Fibroblast of lung (primary cell): Measurements from ENCODE around the gene PVR. TPM values are rescaled to one million over a fixed set of nuclear protein-coding genes. Genes with fewer than 3 reads are reported as not detected.

ENCODE experiments used
- DNase-seq, 2 donors: peaks; one replicate each; pipeline versions ENCODE4 v3.0.0 to v3.0.0-alpha.2; 2010; ENCODE audit warnings: low read depth in 2 of 2
- H2AFZ ChIP-seq: 2 replicates; pipeline ENCODE4 v1.5.1; 2012; ENCODE audit warnings: low read length, control low read depth, inconsistent platforms
- H3K27ac ChIP-seq: 2 replicates; pipeline ENCODE4 v1.5.1; 2011; ENCODE audit warnings: low read length, control low read depth; ENCODE audit not compliant: insufficient read depth
- H3K27me3 ChIP-seq: 2 replicates; pipeline ENCODE4 v1.5.1; 2011; ENCODE audit warnings: mild to moderate bottlenecking, low read length; ENCODE audit not compliant: control insufficient read depth, insufficient read depth
- H3K36me3 ChIP-seq: 2 replicates; pipeline ENCODE4 v1.5.1; 2011; ENCODE audit warnings: low read length; ENCODE audit not compliant: control insufficient read depth, insufficient read depth
- H3K4me1 ChIP-seq: 2 replicates; pipeline ENCODE4 v1.5.1; 2011; ENCODE audit warnings: low read length; ENCODE audit not compliant: control insufficient read depth, insufficient read depth; ENCODE audit errors: extremely low read depth
- H3K4me2 ChIP-seq: 2 replicates; pipeline ENCODE4 v1.5.1; 2011; ENCODE audit warnings: low read length, control low read depth; ENCODE audit not compliant: insufficient read depth; ENCODE audit errors: extremely low read depth
- H3K4me3 ChIP-seq, 4 experiments: fragments of 200-600 bp in 1 of 4; sonication (generic) in 1 of 4; replicated peaks in 1 of 4; 2 replicates each; pipeline ENCODE4 v1.5.1; 2011 to 2016; ENCODE audit warnings: low read length in 4 of 4, low read depth in 3 of 4, mild to moderate bottlenecking in 3 of 4, control low read depth in 2 of 4, inconsistent platforms in 1 of 4, mixed read lengths in 1 of 4; ENCODE audit not compliant: insufficient read depth in 1 of 4; ENCODE audit errors: control extremely low read depth in 1 of 4
- H3K79me2 ChIP-seq: 2 replicates; pipeline ENCODE4 v1.5.1; 2012; ENCODE audit warnings: mild to moderate bottlenecking, low read length, inconsistent platforms; ENCODE audit not compliant: control insufficient read depth, insufficient read depth
- H3K9ac ChIP-seq: 2 replicates; pipeline ENCODE4 v1.5.1; 2011; ENCODE audit warnings: mild to moderate bottlenecking, low read length, control low read depth; ENCODE audit not compliant: insufficient read depth
- H3K9me3 ChIP-seq: 2 replicates; pipeline ENCODE4 v1.5.1; 2012; ENCODE audit warnings: low read depth, low read length; ENCODE audit not compliant: control insufficient read depth, insufficient read depth
- H4K20me1 ChIP-seq: 2 replicates; pipeline ENCODE4 v1.5.1; 2011; ENCODE audit warnings: low read length; ENCODE audit not compliant: control insufficient read depth, insufficient read depth; ENCODE audit errors: extremely low read depth
- EZH2 ChIP-seq: IDR thresholded peaks from 2 replicates; pipeline ENCODE4 v1.5.1; 2012; ENCODE audit warnings: low read length, control low read depth, mild to moderate bottlenecking; ENCODE audit errors: missing control alignments
- polyA plus RNA-seq, 2 donors: library from polyadenylated mRNA; depleted of rRNA in 1 of 2; stranded (reverse) in 1 of 2; unstranded in 1 of 2; fragments of >200 nt; gene quantifications; 2 replicates each; pipeline ENCODE4 v1.2.1, GENCODE V29; 2011 to 2012; ENCODE audit warnings: missing spikeins in 1 of 2
- total RNA-seq: library from RNA; depleted of rRNA; stranded (reverse); fragments of >200 nt; gene quantifications from 2 replicates; pipeline ENCODE4 v1.2.1, GENCODE V29; 2014
- TF ChIP-seq, protein P1 (sequence below), 2 donors: IDR thresholded peaks in 1 of 2; conservative IDR thresholded peaks in 1 of 2; 1 replicate in 1 of 2; 2 replicates in 1 of 2; pipeline ENCODE4 v1.5.1; 2011 to 2012; ENCODE audit warnings: low read length in 2 of 2, control low read depth in 1 of 2, inconsistent platforms in 1 of 2, low read depth in 1 of 2, mild to moderate bottlenecking in 1 of 2

The PVR gene
- total and polyA plus RNA-seq, 2 donors (not counting 1 experiment from before 2014, with no cell fraction given): 229 to 230 TPM

DNA sequence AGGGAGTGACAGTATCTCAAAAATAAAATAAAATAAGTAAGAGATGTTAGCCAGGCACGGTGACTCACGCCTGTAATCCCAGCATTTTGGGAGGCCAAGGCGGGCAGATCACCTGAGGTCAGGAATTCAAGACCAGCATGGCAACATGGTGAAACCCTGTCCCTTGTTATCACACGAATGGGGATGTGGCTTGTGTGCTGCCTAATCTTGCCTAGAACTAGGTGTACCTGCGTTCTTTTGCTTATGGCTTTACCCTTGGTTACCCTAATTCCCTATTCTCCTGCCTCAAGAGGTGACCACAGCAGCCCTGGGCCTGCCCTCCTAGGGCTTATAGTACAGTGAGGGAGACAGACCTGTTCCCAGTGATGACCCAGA lies 6.3 kb upstream of the PVR start:
- Histone ChIP-seq H3K36me3 (no peaks in the 10 kb centered on the region), H3K27me3 (no peaks in the 10 kb centered on the region), H3K4me1 (peaks cover 13% of the 10 kb centered on the region), H3K27ac (no peak overlapping the region), H4K20me1 (no peaks in the 10 kb centered on the region), H3K4me3 (no peak overlapping the region), H2AFZ (no peak overlapping the region), H3K79me2 (no peaks in the 10 kb centered on the region), H3K9ac (no peak overlapping the region), H3K4me2 (no peak overlapping the region), H3K9me3 (no peaks in the 10 kb centered on the region)
- TF ChIP-seq, protein P1, sequence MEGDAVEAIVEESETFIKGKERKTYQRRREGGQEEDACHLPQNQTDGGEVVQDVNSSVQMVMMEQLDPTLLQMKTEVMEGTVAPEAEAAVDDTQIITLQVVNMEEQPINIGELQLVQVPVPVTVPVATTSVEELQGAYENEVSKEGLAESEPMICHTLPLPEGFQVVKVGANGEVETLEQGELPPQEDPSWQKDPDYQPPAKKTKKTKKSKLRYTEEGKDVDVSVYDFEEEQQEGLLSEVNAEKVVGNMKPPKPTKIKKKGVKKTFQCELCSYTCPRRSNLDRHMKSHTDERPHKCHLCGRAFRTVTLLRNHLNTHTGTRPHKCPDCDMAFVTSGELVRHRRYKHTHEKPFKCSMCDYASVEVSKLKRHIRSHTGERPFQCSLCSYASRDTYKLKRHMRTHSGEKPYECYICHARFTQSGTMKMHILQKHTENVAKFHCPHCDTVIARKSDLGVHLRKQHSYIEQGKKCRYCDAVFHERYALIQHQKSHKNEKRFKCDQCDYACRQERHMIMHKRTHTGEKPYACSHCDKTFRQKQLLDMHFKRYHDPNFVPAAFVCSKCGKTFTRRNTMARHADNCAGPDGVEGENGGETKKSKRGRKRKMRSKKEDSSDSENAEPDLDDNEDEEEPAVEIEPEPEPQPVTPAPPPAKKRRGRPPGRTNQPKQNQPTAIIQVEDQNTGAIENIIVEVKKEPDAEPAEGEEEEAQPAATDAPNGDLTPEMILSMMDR (conservative IDR thresholded peaks at IDR 0.05 in 1 of 2, IDR thresholded peaks at IDR 0.05 in 1 of 2; ENCODE audit: low read depth in 1 of 2, low read length in 2 of 2): no peak
- no peak for TF ChIP-seq EZH2
- DNase-seq: no peak

DNA sequence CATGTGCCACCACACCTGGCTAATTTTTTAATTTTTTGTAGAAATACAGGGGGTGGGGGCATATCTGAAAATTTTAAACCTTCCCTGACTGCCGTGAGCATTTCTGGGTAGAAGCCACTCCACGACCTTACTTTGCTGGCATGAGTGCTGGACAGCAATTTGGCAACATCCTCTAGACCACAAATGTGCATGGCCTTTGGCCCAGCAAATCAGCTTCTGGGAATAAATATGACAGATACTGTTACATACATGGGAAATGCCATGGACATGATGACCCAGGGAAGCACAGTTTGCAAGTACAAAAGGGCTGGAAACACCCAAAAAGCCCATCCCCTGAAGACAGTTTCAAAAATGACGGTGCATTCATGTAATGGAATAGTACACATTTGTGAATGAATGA lies 3.2 kb upstream of the PVR start:
- Histone ChIP-seq H2AFZ (no peak overlapping the region), H3K4me2 (peak overlapping the region; percentile 11), H4K20me1 (no peaks in the 10 kb centered on the region), H3K9me3 (no peaks in the 10 kb centered on the region), H3K36me3 (no peaks in the 10 kb centered on the region), H3K4me1 (peaks cover 13% of the 10 kb centered on the region), H3K79me2 (peaks cover 15% of the 10 kb centered on the region), H3K9ac (no peak overlapping the region), H3K27ac (no peak overlapping the region), H3K4me3 (no peak overlapping the region), H3K27me3 (no peaks in the 10 kb centered on the region)
- DNase-seq: peak; percentile 59 to 87
- TF ChIP-seq, protein P1 (conservative IDR thresholded peaks at IDR 0.05 in 1 of 2, IDR thresholded peaks at IDR 0.05 in 1 of 2; ENCODE audit: low read depth in 1 of 2, low read length in 2 of 2): no peak
- no peak for TF ChIP-seq EZH2

DNA sequence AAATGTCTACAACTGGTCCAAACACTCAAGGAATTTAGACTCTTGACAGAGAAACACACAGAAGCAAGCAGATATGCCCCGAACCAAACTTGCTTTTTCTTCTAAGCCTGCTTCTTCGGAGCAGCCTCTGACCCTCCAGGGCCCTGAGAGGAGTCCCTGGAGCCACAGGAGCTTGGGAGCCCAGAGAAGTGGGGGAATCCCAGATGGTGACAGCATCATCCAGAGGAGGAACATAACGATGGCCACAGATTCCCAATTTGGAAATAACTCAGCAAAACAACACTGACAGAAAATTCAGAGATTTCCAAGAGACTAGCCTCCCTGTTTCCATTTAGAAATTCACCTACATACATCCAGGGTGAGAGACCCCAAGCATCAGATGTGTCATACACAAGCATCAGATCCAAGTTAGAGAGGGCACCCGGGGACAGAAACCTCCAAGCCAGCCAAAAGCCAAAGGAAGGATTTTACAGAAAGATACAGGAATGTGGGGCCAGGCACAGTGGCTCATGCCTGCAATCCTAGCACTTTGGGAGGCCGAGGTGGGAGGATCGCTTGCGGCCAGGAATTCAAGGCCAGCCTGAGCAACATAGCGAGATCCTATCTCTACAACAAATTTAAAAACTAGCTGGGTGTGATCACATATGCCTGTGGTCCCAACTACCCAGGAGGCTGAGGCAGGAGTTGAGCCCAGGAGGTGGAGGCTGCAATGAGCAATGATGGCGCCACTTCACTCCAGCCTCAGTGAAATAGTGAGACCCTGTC lies 2.0 kb upstream of the PVR start:
- Histone ChIP-seq H2AFZ (no peak overlapping the region), H3K4me3 (no peak overlapping the region), H3K27ac (no peak overlapping the region), H3K9ac (no peak overlapping the region), H3K9me3 (no peaks in the 10 kb centered on the region), H4K20me1 (no peaks in the 10 kb centered on the region), H3K4me2 (no peak overlapping the region), H3K4me1 (peaks cover 7% of the 10 kb centered on the region), H3K27me3 (no peaks in the 10 kb centered on the region), H3K79me2 (peaks cover 26% of the 10 kb centered on the region), H3K36me3 (peaks cover 2% of the 10 kb centered on the region)
- no peak for DNase-seq
- TF ChIP-seq, protein P1 (conservative IDR thresholded peaks at IDR 0.05 in 1 of 2, IDR thresholded peaks at IDR 0.05 in 1 of 2; ENCODE audit: low read depth in 1 of 2, low read length in 2 of 2): no peak
- no peak for TF ChIP-seq EZH2
